GM12874 (cell line): ENCODE measurements around the gene HMCN1.

Source experiments
- CTCF ChIP-seq: IDR thresholded peaks from 2 replicates; pipeline ENCODE4 v1.5.1; 2011; ENCODE audit warnings: low read depth, mild to moderate bottlenecking, control low read depth, low read length, moderate library complexity; ENCODE audit not compliant: insufficient read depth

Gene HMCN1

DNA sequence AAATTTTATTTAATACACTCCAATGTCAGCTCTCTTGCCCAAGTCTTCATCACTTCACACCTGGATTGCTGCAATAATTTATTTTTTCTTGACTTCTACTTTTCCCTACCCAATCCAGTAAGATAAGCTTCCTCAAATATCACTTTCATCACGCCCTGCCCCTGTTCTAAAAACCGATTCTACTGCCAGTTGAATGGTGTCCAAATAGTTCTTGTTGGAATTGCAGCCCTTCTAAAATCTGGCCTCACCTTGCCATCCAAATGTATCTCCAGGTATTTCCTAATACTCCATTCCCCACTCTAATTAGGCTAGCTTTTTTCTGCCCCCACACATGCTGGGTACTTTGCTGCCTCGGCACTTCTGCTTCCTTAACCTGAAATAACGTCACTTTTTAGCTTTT lies 152.5 kb downstream of the HMCN1 start:
- no peak for TF ChIP-seq CTCF

DNA sequence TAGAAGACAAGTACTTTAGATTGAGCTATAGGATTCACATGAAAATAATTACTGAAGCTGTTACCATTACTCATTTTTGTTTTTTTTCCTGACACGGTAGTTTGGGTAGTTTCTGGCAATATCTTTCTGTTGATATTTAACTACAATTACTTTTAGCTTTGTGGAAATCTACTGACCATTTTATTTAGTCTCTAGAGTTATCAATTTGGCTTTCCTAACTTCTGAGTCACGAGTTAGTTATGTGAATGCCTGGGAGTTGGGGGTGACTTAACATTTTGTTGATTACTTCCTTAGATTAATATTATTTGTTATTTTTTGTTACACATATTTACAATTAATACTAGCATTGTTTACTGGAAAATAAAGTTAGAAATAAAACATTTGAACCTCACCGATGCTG lies 160.6 kb downstream of the HMCN1 start:
- no peak for TF ChIP-seq CTCF

DNA sequence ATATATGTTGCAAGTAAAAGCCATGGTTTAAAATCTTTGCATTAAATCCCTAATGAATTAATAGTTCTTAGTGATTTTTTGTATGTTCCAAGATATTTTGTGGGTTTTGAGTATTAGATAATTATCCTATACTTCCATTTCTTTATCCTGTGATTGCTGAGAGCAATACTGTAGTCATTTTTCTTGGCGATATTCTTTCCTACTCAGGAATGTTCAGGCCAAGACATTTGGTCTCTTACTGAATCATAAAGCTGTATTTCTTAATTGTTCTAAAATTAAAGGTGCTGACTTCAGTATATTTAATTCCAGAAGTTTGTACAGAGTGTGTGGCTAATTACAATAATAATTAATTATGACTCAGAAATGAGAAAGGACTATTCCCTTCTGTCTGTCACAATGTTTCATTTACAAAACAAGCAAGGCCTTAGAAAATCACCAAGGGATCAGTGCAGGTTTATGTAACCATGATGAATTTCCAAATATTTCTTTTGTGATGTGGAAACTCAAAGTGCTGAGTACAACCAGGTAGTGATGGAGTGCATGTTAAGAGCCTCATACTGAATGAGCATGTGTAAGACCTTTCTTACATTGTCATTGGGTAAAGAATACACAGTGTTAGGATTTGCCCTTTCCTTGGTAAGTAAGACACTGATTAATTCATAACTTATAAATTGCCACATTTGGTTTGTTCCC lies 161.2 kb downstream of the HMCN1 start:
- TF ChIP-seq CTCF = no peak

DNA sequence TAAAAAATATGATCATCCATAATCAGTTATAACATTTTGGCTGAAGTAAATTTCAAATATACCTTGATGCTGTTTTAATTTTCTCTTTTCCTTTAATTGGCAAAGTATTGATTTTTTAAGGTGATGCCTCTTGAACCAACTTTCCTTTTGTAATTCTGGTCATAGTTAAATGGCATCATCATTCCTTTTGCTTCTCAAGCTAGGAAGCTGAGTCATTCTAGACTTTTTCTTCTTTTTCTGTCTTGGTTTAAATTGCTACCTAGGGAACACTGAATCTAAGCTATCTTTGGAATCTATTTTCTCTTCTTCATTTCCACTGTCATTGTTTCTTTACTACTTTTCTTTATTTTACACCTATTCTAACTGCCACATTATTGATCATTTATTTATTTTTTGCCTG lies 162.7 kb downstream of the HMCN1 start:
- no peak for TF ChIP-seq CTCF

- TF ChIP-seq CTCF = no peak
Observed at GRCh38 chr1:185906186-185906585, 172.0 kb downstream of the HMCN1 start.

DNA sequence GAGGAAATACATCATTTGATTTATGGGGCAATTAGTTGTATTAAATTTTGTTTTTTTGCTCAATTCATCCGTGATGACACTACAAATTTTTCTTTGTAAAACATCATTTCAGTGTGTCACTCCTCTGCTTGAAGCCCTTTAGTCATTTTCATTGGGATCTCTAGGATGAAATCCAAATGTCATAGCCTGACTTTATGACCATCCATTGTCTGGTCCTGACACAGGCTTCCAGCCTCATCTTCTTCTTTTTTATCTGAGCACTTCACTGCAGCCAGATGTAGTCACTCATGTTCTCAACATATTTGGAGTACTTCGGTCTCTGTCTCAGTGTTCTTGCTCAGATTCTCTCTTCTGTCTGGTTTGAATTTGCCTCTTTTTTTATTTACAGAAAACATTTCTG lies 173.1 kb downstream of the HMCN1 start:
- TF ChIP-seq CTCF = no peak

GRCh38 chr1:185911978-185912377 lies 177.8 kb downstream of the HMCN1 start:
- TF ChIP-seq CTCF = no peak
